ENCODE measurements around the gene PACRG. TPM values are rescaled to one million over a fixed set of nuclear protein-coding genes. Genes with fewer than 3 reads are reported as not detected.

PACRG gene
- total RNA-seq, 2 experiments from 2014 or later: 0.78 TPM; not detected in 1

DNA sequence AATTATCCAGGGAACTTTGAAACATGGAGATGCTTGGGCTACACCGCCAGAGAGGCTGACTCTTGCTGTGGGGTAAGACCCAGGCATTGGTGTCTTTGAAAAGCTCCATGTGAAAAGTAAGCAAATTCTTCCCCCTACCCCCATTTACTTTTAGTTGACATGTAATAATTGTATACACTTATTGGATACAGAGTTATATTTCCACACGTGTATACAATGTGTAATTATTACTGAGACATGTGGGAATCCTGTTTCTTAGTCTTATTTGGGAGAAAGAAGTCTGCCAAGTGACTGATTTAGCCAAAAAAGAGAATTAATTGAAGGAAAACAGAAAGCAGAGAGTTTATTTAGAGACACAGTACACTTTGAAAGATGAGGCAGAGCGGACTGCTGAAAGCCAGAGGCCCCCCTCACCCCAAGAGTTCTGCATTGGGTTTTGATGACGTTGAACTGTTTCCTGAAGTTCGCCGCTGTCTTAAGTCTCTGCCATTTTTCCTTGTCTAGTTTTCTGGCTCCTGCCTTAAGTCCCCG lies 193.8 kb downstream of the PACRG start:
- CTCF ChIA-PET: no interaction called here

GRCh38 chr6:162922563-162923166 lies 194.9 kb downstream of the PACRG start:
- no peaks in the 10 kb centered on the region for H3K27me3 Mint-ChIP-seq (ENCODE audit: low read depth)
- H3K27ac Mint-ChIP-seq: no peak overlapping the region
- no peaks in the 10 kb centered on the region for H3K36me3 Mint-ChIP-seq (ENCODE audit: low read depth)
- DNase-seq (no peak), ATAC-seq (no peak)
- no peak overlapping the region for H3K4me3 Mint-ChIP-seq
- POLR2A ChIA-PET: no interaction called here
- H3K9me3 Mint-ChIP-seq (ENCODE audit: insufficient read depth): peaks cover 5% of the 10 kb centered on the region
- CTCF ChIA-PET: no interaction called here
- H3K4me1 Mint-ChIP-seq (ENCODE audit: low read depth): no peaks in the 10 kb centered on the region

More for the DNA sequence above, 193.8 kb downstream of the PACRG start:
- POLR2A ChIA-PET: no interaction called here
- Mint-ChIP-seq H3K27me3 (ENCODE audit: low read depth) (no peaks in the 10 kb centered on the region), H3K27ac (no peak overlapping the region), H3K9me3 (ENCODE audit: insufficient read depth) (peaks cover 5% of the 10 kb centered on the region), H3K4me1 (ENCODE audit: low read depth) (no peaks in the 10 kb centered on the region), H3K4me3 (no peak overlapping the region), H3K36me3 (ENCODE audit: low read depth) (no peaks in the 10 kb centered on the region)
- DNase-seq: no peak
- ATAC-seq: no peak

DNA sequence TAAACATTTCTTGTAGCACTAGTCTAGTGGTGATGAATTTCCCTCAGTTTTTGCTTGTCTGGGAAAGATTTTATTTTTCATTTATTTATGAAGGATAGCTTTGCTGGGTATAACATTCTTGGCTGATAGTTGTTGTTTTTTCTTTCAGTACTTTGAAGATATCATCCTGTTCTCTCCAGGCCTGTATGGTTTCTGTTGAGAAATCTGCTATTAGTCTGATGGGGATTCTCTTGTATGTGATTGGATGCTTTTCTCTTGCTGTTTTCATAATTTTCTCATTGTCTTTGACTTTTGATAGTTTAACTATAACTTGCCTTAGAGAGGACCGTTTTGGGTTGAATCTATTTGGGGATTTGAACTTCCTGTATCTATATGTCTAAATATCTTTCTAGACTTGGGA lies 207.1 kb downstream of the PACRG start:
- H3K9me3 Mint-ChIP-seq (ENCODE audit: insufficient read depth): peaks cover 50% of the 10 kb centered on the region

DNA sequence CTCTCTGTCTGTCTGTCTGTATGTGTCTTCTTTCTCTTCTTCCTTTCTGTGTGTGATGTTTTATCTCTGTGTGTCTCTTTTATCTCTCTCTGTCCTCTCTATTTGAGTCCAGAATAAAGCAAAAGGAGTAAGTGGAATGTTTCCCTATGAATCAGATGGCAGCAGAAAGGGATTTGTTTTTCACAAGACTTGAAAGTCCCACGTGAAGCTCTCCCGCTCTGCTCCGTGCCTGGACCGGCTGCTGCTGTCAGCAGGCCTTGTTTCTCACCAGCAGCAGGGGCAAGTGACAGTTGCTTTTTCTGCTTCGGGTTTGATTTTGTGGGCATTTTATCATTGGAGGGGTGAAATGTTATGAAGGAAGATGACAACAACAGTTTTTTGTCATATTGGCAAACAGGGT lies 212.7 kb downstream of the PACRG start:
- Mint-ChIP-seq H3K4me3 (no peak overlapping the region), H3K27me3 (ENCODE audit: low read depth) (no peaks in the 10 kb centered on the region), H3K4me1 (ENCODE audit: low read depth) (no peaks in the 10 kb centered on the region), H3K36me3 (ENCODE audit: low read depth) (no peaks in the 10 kb centered on the region), H3K27ac (no peak overlapping the region), H3K9me3 (ENCODE audit: insufficient read depth) (peaks cover 33% of the 10 kb centered on the region)
- ChIA-PET POLR2A (no interaction called here), CTCF (no interaction called here)
- DNase-seq (no peak), ATAC-seq (no peak)

More for the DNA sequence above, 207.1 kb downstream of the PACRG start:
- Mint-ChIP-seq H3K4me3 (no peak overlapping the region), H3K27me3 (ENCODE audit: low read depth) (no peaks in the 10 kb centered on the region), H3K27ac (no peak overlapping the region), H3K4me1 (ENCODE audit: low read depth) (no peaks in the 10 kb centered on the region), H3K36me3 (ENCODE audit: low read depth) (no peaks in the 10 kb centered on the region)
- POLR2A ChIA-PET: no interaction called here
- DNase-seq (no peak), ATAC-seq (no peak)
- CTCF ChIA-PET: no interaction called here

DNA sequence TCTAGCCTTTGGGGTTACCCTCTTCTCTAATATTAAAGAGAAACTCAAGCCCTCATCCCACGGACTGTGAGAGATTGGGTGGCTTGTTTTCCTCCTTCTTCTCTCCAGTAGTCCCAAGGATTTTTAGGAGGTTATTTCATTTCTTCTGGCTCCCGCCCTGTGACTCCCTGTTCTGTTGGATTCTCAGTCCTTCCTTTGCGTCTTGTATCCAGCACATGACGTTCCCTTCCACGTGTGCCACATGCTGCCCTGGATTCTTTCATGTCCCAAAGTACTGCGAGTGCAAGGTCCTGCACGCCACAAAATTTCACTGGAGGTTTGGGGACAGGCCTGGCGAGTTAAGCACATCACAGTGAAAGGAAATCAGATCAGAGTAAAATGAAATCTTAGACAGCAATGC lies 213.4 kb downstream of the PACRG start:
- Mint-ChIP-seq H3K9me3 (ENCODE audit: insufficient read depth) (peaks cover 26% of the 10 kb centered on the region), H3K27ac (no peak overlapping the region), H3K27me3 (ENCODE audit: low read depth) (no peaks in the 10 kb centered on the region), H3K4me3 (no peak overlapping the region), H3K4me1 (ENCODE audit: low read depth) (no peaks in the 10 kb centered on the region), H3K36me3 (ENCODE audit: low read depth) (no peaks in the 10 kb centered on the region)
- DNase-seq (no peak), ATAC-seq (no peak)
- CTCF ChIA-PET: no interaction called here
- POLR2A ChIA-PET: no interaction called here

- no peak for DNase-seq
- ATAC-seq: no peak
- no peaks in the 10 kb centered on the region for H3K27me3 Mint-ChIP-seq (ENCODE audit: low read depth)
- POLR2A ChIA-PET: no interaction called here
- H3K9me3 Mint-ChIP-seq (ENCODE audit: insufficient read depth): peaks cover 25% of the 10 kb centered on the region
- H3K4me1 Mint-ChIP-seq (ENCODE audit: low read depth): no peaks in the 10 kb centered on the region
- H3K27ac Mint-ChIP-seq: no peak overlapping the region
- CTCF ChIA-PET: no interaction called here
- no peak overlapping the region for H3K4me3 Mint-ChIP-seq
- H3K36me3 Mint-ChIP-seq (ENCODE audit: low read depth): no peaks in the 10 kb centered on the region
Observed at GRCh38 chr6:162942866-162943265, 215.1 kb downstream of the PACRG start.

DNA sequence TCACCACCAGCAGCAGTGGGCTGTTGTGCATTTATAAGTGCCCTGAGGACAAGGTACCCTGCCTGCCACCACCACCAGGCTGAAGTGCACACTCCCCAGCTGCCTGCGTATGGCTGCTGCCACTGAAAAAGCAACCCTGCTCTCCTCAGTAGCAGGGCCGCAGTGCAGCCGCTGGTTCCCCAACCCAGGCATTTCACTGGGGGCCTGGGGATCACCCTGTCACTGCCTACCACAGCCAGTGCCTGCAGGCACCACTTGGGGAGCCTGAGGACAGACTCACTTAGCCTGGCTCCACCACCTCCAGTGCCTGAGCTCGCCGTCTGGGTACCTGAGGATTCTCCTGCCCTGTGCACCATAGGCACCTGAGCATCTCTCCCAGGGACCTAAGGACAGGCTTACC lies 215.6 kb downstream of the PACRG start:
- DNase-seq (no peak), ATAC-seq (no peak)
- Mint-ChIP-seq H3K27me3 (ENCODE audit: low read depth) (no peaks in the 10 kb centered on the region), H3K36me3 (ENCODE audit: low read depth) (no peaks in the 10 kb centered on the region), H3K4me3 (no peak overlapping the region), H3K9me3 (ENCODE audit: insufficient read depth) (peaks cover 25% of the 10 kb centered on the region), H3K27ac (no peak overlapping the region), H3K4me1 (ENCODE audit: low read depth) (no peaks in the 10 kb centered on the region)
- ChIA-PET POLR2A (no interaction called here), CTCF (no interaction called here)

- Mint-ChIP-seq H3K4me3 (no peak overlapping the region), H3K9me3 (ENCODE audit: insufficient read depth) (no peaks in the 10 kb centered on the region), H3K27me3 (ENCODE audit: low read depth) (no peaks in the 10 kb centered on the region), H3K27ac (no peak overlapping the region), H3K4me1 (ENCODE audit: low read depth) (no peaks in the 10 kb centered on the region), H3K36me3 (ENCODE audit: low read depth) (no peaks in the 10 kb centered on the region)
- ChIA-PET POLR2A (no interaction called here), CTCF (interaction anchor here (1.0 kb wide), 1 partner anchor 9 kb away, joined by 3 read pairs; no protein-coding TSS in a partner anchor)
- DNase-seq (no peak), ATAC-seq (no peak)
Observed at GRCh38 chr6:162951164-162951743, 223.5 kb downstream of the PACRG start.

GRCh38 chr6:162952423-162952822 lies 224.6 kb downstream of the PACRG start:
- H3K27ac Mint-ChIP-seq: no peak overlapping the region
- no peaks in the 10 kb centered on the region for H3K27me3 Mint-ChIP-seq (ENCODE audit: low read depth)
- no peaks in the 10 kb centered on the region for H3K36me3 Mint-ChIP-seq (ENCODE audit: low read depth)
- ATAC-seq (no peak), DNase-seq (no peak)
- CTCF ChIA-PET: no interaction called here
- H3K9me3 Mint-ChIP-seq (ENCODE audit: insufficient read depth): no peaks in the 10 kb centered on the region
- no peak overlapping the region for H3K4me3 Mint-ChIP-seq
- H3K4me1 Mint-ChIP-seq (ENCODE audit: low read depth): no peaks in the 10 kb centered on the region
- POLR2A ChIA-PET: no interaction called here

DNA sequence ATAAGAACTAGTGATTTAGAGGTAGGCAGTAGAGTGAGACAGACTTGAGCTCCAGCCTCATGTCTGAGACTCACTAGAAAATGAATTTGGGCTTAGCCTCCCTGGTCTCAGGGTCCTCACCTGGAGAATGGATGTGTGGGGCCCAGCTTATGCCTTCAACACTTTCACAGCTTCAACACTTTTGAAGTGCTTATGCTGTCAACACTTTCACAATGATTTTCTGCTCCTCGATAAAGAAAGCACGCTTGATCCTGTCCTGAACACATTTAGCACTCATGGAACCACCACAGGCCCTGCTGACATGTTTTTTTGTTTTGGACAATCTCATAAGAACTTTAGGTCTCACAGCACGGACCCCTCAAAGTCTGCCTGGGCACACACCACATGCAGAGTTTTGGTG lies 229.3 kb downstream of the PACRG start:
- H3K36me3 Mint-ChIP-seq (ENCODE audit: low read depth): no peaks in the 10 kb centered on the region
- no peaks in the 10 kb centered on the region for H3K4me1 Mint-ChIP-seq (ENCODE audit: low read depth)
- no peak for ATAC-seq
- no peak overlapping the region for H3K27ac Mint-ChIP-seq
- ChIA-PET POLR2A (no interaction called here), CTCF (no interaction called here)
- no peaks in the 10 kb centered on the region for H3K9me3 Mint-ChIP-seq (ENCODE audit: insufficient read depth)
- H3K27me3 Mint-ChIP-seq (ENCODE audit: low read depth): no peaks in the 10 kb centered on the region
- no peak overlapping the region for H3K4me3 Mint-ChIP-seq
- DNase-seq: no peak

- Mint-ChIP-seq H3K27me3 (ENCODE audit: low read depth) (no peaks in the 10 kb centered on the region), H3K9me3 (ENCODE audit: insufficient read depth) (no peaks in the 10 kb centered on the region), H3K4me3 (no peak overlapping the region), H3K36me3 (ENCODE audit: low read depth) (no peaks in the 10 kb centered on the region), H3K27ac (no peak overlapping the region), H3K4me1 (ENCODE audit: low read depth) (no peaks in the 10 kb centered on the region)
- ChIA-PET CTCF (no interaction called here), POLR2A (no interaction called here)
- DNase-seq (no peak), ATAC-seq (no peak)
Observed at GRCh38 chr6:162960679-162961457, 233.1 kb downstream of the PACRG start.

- H3K36me3 Mint-ChIP-seq (ENCODE audit: low read depth): no peaks in the 10 kb centered on the region
- H3K27me3 Mint-ChIP-seq (ENCODE audit: low read depth): no peaks in the 10 kb centered on the region
- ChIA-PET CTCF (no interaction called here), POLR2A (no interaction called here)
- no peak overlapping the region for H3K4me3 Mint-ChIP-seq
- no peaks in the 10 kb centered on the region for H3K9me3 Mint-ChIP-seq (ENCODE audit: insufficient read depth)
- no peak overlapping the region for H3K27ac Mint-ChIP-seq
- H3K4me1 Mint-ChIP-seq (ENCODE audit: low read depth): no peaks in the 10 kb centered on the region
- DNase-seq (no peak), ATAC-seq (no peak)
Observed at GRCh38 chr6:162962093-162962492, 234.3 kb downstream of the PACRG start.

Data from activated CD8-positive, alpha-beta T cell treated with anti-CD3 and anti-CD28 coated beads, Interleukin-2, amount 10 ng/mL, durations not matched to agents 7 days and 5 days (primary cell).